Testis (tissue), 2 donors: Measurements from ENCODE around the gene NXNL2.

Experiments
- CTCF ChIP-seq, 3 experiments: fragments of 450-650 bp in 2 of 3; fragments of 200-600 bp in 1 of 3; sonication (generic) in 1 of 3; IDR thresholded peaks; one replicate each; pipeline ENCODE4 v1.5.1; 2016 to 2019; ENCODE audit warnings: antibody characterized with exemption in 3 of 3, mild to moderate bottlenecking in 2 of 3, moderate library complexity in 1 of 3
- POLR2A ChIP-seq: fragments of 450-650 bp; IDR thresholded peaks from one replicate; pipeline ENCODE4 v1.6.1; 2017; ENCODE audit warnings: antibody characterized with exemption, mild to moderate bottlenecking, moderate library complexity

GRCh38 chr9:88524911-88525310, 10.1 kb upstream of the NXNL2 start:
- TF ChIP-seq CTCF (IDR thresholded peaks at IDR 0.05) (no peak), POLR2A (no peak)
